Stimulated activated CD8-positive, alpha-beta memory T cell treated with anti-CD3 and anti-CD28 coated beads, Interleukin-7, amount 100 ng/mL, for 4 hours (primary cell): ENCODE measurements around the gene ERGIC1.
"Not testable (repeated sequence)": the region's sequence is repeated elsewhere in the genome, so short reads cannot be mapped to it uniquely, and the experiment has no call there.

ENCODE experiments used
- DNase-seq, 2 donors: peaks; one replicate each; pipeline ENCODE4 v3.0.0-alpha.2; 2020; ENCODE audit warnings: low read depth in 2 of 2

The ERGIC1 gene

GRCh38 chr5:172830275-172830799, 3.7 kb upstream of the ERGIC1 start:
- no peak for DNase-seq

DNA sequence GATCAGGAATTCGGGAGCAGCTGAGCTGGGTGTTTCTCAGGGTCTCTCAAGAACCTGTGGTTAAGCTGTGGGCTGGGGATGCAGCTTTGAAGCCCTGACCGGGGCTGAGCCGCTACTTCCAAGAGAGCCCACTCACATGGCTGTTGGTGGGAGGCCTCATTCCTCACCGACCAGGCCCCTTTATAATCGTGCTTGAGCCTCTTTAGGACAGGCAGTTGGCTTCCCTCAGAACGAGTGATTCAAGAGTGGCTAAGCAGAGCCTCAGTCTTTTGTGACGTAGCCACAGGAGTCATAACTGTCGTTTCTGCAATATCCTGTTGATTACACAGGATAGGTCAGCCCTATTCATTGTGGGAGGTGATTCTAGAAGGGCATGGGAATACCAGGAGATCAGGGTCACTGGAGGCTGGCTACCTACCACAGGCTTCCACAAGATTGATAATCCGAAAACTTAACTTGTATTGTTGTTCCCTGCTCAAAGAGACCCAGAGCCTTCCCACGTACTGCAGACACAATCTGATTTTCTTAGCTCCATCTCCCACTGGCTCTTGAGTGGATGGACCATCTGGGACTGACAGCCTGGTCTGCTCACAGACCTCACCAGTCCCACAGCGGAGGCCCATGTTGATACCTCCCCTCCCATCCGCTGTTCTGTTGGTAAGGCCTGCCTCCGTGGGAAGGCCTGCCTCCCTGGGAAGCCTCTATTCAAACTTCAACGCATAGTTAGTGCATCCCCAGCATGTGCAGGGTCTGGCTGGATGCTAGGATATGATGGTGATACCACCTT, 3.0 kb upstream of the ERGIC1 start:
- DNase-seq, result no peak

DNA sequence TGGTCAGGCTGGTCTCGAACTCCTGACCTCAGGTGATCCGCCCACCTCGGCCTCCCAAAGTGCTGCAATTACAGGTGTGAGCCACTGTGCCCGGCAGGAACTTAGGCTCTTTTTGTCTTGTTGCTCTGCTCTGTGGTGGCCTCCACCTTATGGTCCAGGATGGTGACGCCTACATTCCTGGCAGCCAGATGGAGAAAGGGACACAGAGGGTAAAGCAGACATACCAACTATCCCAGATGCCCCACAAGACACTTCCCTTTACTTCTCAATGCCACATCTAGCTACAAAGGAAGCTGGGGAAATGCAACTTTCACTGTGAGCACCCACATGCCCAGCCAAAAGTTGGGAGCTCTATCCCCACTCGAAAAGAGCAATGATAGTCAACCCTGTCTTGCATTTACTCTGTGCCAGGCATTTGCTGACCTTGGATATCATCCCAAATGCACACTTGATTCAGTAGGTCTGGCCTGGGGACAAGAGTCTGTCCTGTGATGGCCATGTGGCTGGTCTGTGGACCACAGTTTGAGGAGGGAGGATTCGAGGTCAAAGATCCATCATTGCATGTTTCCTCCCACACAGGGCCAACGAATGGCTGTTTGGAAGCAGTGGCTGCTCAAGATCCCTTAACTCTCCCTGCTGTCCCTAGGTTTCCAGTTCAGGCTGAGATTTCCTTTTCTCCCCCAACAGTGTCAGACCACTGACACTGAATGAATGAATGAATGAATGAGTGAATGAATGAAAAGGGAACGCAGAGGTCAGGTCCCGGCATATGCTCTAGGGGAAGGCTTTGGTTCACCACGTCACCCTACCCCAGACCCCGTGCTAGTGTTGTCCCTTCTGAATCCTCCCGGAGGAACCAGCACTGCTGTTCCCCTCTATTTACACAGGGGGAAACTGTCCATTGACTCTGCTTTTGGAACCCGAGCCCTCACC, 1.4 kb upstream of the ERGIC1 start:
- no peak for DNase-seq

DNA sequence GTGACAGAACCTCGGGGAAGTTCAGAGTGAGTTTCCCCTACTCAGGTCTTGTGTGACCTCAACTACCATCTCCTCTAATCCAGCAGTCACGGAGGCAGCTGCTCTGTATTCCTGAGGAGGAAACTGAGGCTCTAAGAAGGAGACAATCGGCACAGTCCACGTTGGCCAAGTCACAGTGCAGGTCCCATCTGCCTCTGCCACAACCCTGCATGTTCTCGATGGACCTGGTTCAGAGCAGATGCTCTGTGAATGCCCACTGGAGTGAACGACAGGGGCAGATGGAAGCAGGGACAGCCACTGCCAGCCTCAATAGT, 722 bp upstream of the ERGIC1 start:
- no peak for DNase-seq

DNA sequence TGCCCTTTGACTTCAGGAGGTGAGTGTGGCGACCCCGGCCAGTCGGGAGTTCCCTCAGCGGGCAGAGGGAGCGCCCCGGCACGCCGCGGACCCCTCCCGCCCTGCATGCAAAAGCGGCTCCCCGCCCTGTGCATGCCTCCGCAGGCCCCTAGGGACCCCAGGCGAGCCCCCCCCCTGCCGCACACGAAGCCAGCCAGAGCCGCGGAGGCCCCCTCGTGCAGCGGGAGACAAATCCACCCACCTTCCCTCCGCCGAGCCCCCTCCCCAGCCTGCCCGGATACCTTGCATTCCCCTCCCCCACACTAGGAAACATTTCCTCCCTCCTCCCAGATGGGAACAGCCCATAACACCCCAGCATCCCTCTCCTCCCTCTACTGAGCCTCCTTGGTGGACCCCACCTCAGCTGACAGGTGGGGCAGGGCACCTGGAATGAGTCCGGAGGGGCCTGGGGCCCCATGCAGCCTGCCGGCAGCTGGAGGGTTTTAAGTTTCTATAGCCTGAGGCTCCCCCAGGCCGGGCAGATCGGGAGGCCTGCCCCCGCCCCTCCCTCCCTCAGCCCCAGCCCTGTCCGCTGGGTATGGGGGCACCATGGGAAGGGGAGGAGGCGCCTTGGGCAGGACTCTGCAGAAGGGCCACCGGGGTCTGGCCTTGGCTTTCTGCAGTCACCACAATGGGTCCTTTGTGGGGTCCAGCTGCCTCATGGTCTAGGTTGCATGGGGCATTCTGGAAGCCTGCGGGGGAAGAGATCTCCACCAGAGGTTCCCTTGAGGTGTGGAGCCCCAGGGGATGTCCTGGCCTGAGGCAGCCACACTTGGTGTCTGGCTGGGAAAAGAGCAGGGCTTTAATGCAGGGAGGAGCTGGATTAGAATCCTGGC, 601 bp downstream of the ERGIC1 start:
- DNase-seq, result no peak

DNA sequence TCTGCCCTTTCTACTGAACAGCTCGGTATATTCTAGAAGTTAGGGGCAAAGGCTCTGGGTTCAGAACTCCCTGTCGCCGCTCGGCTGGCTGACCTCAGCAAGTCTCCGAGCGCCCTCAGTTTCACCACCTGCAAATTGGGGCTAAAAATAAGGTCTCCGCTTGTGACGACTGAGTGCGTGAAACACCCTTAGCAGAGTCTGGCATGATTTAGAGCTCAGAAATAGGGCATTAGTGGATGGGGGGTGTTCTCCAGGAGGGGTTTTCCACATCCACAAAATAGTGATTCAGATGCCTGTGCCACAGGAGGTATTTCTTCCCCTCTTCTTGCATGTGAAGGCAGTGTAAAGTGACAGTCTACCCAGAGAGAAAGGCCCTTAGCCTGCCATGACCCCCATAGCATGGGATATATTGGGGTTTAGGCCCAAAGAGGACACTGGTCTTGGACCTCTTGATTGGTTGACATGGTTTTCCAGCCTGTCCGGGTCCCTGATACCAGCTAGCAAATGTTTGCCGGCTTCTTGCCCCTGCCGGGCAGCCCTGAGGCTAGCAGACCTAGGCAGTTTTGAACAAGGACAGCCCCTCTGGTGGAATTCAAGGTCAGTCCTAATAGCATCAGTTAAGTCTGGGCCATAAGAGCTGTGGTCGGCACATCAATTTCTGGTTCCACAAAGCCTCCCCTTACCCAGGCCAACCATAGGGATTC, 1.4 kb downstream of the ERGIC1 start:
- no peak for DNase-seq

DNA sequence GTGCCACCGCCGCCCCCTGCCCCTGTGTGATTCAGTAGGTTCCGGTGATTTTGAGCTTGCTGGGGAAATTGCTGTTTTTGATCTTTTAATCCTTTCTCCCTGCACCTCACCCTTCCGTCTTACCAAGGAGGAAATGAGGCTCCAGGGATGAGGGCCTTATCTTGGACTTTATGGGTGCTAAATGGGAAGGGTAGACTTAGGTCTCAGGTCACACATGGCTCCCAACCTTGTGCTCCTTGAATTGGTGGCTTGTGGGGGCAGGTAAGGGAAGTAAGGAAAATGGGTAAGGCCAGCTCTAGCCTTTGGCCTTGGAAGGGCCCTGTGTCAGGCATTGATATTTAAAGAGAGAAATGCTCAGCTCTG, 1.9 kb downstream of the ERGIC1 start:
- no peak for DNase-seq

- peak in 1 of 2 donors; percentile 32 for DNase-seq
Observed at GRCh38 chr5:172837640-172838039, 3.6 kb downstream of the ERGIC1 start.

- DNase-seq, result no peak
Observed at GRCh38 chr5:172838151-172838875, 4.3 kb downstream of the ERGIC1 start.

DNA sequence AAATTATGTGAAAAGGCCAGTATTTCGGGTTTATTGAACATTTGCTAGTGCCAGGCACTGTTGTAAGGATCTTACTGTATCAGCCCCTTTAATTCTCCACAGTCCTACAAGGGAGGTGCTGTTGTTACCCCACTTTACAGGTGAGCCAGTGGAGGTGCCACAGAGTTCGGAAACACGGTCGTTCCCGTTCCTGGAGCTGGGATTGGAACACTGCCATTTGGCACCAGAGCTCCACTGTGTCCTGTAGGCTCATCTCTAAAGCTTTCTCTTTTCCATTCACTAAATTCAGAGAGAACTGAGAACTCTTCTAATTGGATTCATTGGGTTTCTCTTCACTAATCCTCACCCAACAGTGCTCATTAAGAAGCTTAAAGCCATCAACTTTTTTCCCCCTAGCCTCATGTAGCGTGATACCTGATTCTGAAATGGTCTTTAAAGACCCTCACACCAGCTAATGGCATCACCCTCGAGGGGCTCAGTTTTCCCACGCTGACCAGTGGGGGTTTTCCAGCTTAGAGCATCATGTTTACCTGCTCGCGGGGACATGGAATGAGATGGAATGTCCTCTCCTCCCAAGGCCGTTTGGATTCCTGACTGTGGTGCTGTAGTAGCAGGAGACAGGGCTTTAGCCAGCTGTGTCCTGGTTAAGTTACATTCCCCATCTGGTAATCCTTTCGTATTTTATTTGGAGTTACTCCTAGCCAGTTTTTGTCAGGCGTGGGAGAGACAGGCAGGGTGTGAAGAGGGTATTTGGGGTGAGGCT, 5.8 kb downstream of the ERGIC1 start:
- DNase-seq, result no peak

DNA sequence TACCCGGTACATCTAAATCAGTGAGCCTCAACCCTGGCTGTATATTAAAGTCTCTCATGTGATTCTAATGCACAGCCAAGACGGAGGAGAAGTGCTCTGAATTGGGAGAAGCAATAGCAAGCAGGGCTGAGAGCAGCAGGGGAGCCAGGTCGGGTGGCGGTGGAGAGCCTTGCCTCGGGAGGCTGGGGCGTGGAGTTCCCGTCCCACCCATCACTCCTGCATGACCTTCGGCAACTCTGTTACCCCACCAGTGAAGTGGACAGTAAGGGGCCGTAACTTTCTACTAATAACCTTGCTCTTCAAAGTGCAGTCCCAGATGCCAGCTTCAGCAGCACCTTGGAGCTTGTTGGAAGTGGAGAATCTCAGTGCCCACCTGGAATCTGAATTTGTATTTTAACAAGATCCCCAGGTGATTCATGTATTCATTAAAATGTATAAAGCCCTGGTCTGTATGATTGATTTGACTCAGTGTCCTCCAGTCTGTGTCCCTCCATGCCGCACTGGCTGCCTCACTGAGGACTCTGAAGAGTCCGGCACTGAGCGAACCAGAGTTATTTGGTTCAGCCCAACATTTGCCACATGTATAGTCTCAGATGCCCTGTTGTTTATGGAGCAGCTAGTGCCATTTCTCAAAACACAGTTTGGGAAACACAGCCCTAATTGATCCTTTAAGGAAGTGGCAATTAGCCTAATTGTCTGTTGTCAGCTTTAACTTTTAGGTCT, 6.5 kb downstream of the ERGIC1 start:
- no peak for DNase-seq

GRCh38 chr5:172841256-172841655, 7.2 kb downstream of the ERGIC1 start:
- no peak for DNase-seq

DNA sequence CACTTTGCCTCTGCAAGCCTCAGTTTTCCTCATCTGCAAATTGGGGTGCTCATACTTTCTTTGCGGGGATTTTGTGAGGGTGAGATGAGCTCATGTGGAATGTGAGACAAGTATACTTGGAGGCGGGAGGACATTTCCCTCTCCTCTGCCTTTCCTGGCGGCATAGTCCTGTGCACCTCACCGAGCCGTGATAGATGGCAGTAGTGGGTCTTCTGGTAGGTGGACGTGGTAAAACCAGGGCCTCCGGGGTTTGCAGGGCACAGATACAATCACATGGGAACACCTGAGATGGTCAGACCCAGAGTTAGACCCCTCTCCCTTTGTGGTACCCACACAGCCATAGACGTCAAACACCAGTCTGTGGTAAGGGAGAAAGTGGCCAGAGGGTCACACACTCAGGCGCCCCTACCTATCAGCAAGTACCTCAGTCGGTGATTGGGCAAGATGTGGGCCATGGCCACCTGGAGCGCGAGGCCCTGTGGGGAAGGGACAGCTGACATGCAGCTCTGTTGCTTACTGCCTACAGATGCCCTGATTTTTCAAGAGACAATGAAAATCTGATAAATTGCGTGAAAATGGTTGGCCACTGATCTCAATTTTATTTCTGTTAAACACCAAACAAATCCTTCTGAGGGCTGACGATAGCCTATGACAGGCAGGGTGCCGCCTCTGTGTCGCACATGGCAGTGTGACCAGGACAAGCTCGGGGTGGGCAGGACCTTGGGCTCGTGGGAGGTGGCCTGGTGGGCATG, 9.9 kb downstream of the ERGIC1 start:
- no peak for DNase-seq

DNA sequence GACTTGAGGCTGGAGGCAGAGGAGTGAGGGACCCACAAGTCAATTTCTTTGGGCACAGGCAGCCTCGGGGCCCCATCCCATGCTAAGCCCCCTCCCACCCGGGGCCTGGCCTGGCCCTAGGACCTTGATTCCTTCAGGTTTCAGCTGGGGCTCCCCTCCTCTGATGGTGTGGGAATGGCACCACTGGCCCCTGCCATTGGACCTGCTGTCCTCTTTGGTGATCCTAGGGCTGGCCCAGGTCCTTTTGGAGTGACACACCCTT, 10.5 kb downstream of the ERGIC1 start:
- no peak for DNase-seq

- no peak for DNase-seq
Observed at GRCh38 chr5:172845154-172845553, 11.1 kb downstream of the ERGIC1 start.

- DNase-seq, result no peak
Observed at GRCh38 chr5:172845576-172845975, 11.5 kb downstream of the ERGIC1 start.

- DNase-seq, result no peak
Observed at GRCh38 chr5:172846249-172846648, 12.2 kb downstream of the ERGIC1 start.

DNA sequence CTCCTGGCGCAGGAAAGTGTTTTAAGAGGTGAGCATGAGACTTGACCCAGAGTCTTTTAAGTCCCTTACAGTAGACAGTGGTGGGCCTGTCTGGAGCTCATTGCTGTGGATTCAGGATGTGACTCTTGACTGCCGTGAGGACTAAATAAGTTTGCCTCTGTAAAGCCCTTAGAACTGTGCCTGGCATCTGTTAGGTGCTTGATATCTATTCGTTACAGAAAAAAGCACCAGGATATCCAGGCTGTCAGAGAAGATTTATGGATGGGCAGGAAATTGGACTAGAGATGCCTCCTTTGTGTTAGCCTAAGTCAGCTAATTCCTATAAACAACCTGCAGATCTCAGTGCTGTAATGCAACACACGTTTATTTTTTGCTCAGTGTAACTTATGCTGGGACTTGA, 12.6 kb downstream of the ERGIC1 start:
- DNase-seq, result no peak

DNA sequence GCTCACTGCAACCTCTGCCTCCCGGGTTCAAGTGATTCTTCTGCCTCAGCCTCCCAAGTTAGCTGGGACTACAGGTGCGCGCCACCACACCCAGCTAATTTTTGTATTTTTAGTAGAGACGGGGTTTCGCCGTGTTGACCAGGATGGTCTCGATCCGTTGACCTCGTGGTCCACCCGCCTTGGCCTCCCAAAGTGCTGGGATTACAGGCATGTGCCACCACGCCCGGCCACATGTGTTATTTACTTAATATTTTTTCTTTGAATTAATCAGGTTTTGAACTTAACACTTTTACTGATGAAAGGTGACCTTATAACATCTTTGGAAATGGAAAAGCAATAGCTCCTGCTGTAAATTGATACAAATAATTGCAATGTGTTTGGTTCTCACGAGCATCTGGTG, 13.5 kb downstream of the ERGIC1 start:
- not testable (repeated sequence) for DNase-seq
